ENCODE data around the gene YAF2.

DNA sequence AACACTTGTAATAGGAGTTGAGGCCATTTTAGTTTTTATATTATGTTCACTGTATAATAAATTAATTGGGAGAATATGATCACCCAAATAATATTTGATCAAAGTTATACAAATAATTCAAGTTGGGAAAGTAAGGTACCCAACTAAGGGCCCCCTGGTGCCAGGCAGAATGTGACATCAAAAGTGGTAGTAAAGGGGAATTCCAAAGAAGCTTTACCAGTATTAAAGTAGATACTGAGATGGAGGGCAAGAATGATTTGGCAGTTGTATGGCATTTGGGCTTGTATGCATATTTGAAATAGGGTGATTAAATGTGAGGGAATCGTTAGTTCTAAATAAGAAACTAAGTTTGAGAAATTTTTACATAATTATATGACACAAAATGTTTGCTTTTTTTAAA is 111.1 kb downstream of the YAF2 start:
- TF ChIP-seq, protein P1, sequence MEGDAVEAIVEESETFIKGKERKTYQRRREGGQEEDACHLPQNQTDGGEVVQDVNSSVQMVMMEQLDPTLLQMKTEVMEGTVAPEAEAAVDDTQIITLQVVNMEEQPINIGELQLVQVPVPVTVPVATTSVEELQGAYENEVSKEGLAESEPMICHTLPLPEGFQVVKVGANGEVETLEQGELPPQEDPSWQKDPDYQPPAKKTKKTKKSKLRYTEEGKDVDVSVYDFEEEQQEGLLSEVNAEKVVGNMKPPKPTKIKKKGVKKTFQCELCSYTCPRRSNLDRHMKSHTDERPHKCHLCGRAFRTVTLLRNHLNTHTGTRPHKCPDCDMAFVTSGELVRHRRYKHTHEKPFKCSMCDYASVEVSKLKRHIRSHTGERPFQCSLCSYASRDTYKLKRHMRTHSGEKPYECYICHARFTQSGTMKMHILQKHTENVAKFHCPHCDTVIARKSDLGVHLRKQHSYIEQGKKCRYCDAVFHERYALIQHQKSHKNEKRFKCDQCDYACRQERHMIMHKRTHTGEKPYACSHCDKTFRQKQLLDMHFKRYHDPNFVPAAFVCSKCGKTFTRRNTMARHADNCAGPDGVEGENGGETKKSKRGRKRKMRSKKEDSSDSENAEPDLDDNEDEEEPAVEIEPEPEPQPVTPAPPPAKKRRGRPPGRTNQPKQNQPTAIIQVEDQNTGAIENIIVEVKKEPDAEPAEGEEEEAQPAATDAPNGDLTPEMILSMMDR (conservative IDR thresholded peaks at IDR 0.05): no peak
- no peak for TF ChIP-seq ZFX (IDR thresholded peaks at IDR 0.05)
